ENCODE data around the gene EDEM2. TPM values are rescaled to one million over a fixed set of nuclear protein-coding genes. Genes with fewer than 3 reads are reported as not detected.
"Not testable (repeated sequence)": the region's sequence is repeated elsewhere in the genome, so short reads cannot be mapped to it uniquely, and the experiment has no call there.

The EDEM2 gene
- total RNA-seq, 4 donors from 2014 or later: 13.7 to 31.0 (median 25.0) TPM

DNA sequence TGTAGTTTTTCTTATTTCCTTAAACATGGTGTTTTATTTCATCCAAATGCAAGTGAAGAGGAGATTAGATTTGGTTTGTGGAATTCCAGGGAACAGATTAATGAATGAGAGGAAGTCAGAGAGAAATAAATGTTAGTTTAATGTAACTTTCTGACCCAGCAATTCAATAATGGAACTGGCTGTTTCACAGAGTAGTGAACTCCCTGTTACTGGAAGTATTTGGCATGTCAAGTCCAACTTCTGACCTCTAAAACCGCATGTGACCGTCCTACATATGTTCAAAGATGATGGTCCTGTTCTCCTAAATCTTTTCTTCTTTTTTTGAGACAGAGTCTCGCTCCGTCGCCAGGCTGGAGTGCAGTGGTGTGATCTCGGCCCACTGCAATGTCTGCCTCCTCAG, 43.4 kb upstream of the EDEM2 start:
- DNase-seq: no peak
- 90 to 92% methylated on average over 6 of the region's 6 CpGs for WGBS, 2 donors
- TF ChIP-seq POLR2A (IDR thresholded peaks at IDR 0.05) (no peak), CTCF (IDR thresholded peaks at IDR 0.05) (no peak)
- H3K4me3 ChIP-seq (replicated peaks in 1 of 3): no peak overlapping the region
- H3K36me3 ChIP-seq: no peaks in the 10 kb centered on the region
- peaks cover 7 to 26% of the 10 kb centered on the region in 2 donors for H3K4me1 ChIP-seq
- no peak overlapping the region for H3K27ac ChIP-seq
- intact Hi-C loops (cut with DNase I): no loop called here
- no peaks in the 10 kb centered on the region for H3K9me3 ChIP-seq
- no peaks in the 10 kb centered on the region for H3K27me3 ChIP-seq

DNA sequence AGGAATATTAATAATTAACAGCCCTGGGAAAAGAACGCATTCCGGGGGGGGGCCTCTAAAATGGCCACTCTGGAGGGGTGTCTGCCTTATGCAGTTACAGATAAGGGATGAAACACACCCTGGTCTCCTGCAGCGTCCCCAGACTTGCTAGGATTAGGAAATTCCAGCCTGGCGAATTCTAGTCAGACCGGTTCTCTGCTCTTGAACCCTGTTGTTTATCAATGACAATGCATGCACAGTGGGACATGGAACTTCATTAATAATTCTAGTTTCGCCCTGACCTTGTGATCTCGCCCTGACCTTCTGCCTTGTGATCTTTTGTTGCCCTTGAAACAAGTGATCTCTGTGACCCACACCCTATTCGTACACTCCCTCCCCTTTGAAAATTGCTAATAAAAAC, 42.1 kb upstream of the EDEM2 start:
- H3K4me3 ChIP-seq (replicated peaks in 1 of 3); H3K9me3 ChIP-seq; H3K27ac ChIP-seq; intact Hi-C loops (cut with DNase I); H3K36me3 ChIP-seq; H3K27me3 ChIP-seq; DNase-seq: not testable (repeated sequence)
- 82 to 86% methylated on average over 8 of the region's 8 CpGs for WGBS, 2 donors
- peaks cover 7 to 25% of the 10 kb centered on the region in 2 donors for H3K4me1 ChIP-seq

DNA sequence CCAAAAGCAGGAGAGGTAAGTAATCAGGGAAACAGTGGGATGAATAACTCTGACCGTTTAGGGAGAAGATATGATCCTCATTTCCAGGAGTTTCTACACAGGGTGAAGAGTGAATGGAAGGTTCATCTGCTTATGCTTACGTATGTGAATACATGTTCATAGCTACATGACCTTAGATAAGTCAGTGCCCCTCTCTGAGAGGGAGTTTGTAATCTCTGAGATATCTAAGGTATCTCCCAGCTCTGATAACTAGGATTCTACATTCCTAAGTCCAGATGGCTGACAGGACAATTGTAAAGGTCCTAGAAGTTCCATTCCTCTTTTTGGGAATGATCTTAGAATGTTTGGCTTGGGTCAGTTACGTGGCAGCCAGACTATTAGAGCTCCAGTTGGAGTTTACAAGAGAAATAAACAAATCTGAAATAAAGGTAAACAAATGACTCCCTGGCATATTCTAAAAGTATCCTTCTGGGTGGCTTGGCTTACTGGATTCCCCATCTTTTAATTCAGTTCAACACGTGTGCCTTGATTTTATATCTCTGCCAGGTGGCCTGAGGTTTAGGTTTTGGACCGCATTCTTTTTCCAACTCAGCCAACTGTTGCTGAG, 40.6 kb upstream of the EDEM2 start:
- H3K9me3 ChIP-seq: no peaks in the 10 kb centered on the region
- no peak for TF ChIP-seq POLR2A (IDR thresholded peaks at IDR 0.05)
- H3K27me3 ChIP-seq: no peaks in the 10 kb centered on the region
- intact Hi-C loops (cut with DNase I): no loop called here
- no peaks in the 10 kb centered on the region for H3K36me3 ChIP-seq
- WGBS, 2 donors: 76 to 81% methylated on average over 5 of the region's 5 CpGs
- peaks cover 5 to 11% of the 10 kb centered on the region in 2 donors for H3K4me1 ChIP-seq
- no peak overlapping the region for H3K4me3 ChIP-seq (replicated peaks in 1 of 3)
- no peak overlapping the region for H3K27ac ChIP-seq
- no peak for DNase-seq

GRCh38 chr20:35186691-35187289, 39.7 kb upstream of the EDEM2 start:
- H3K36me3 ChIP-seq; H3K4me3 ChIP-seq (replicated peaks in 1 of 3); H3K9me3 ChIP-seq; H3K4me1 ChIP-seq; intact Hi-C loops (cut with DNase I); H3K27ac ChIP-seq; DNase-seq; H3K27me3 ChIP-seq: not testable (repeated sequence)
- WGBS, 2 donors: 90 to 91% methylated on average over 10 of the region's 10 CpGs

DNA sequence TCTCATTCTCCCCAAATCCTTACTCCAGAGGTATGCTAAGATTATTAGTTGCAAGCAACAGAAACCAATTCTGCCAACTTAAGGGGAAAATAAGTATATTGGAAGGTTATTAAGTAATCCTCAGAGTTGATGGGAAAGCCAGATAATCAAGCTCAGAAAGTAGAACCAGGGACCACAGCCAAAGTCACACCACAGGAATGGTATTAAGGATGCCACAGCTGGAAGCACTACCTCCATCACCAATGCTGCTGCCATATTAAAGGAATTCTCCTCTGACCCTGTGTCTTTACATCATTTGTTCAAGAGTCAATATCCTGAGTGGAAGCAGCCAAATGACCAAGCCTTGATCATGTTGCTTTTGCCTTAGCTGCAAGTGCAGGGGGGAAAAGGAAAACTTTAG, 34.6 kb upstream of the EDEM2 start:
- no peak overlapping the region for H3K27ac ChIP-seq
- no peaks in the 10 kb centered on the region for H3K27me3 ChIP-seq
- H3K4me1 ChIP-seq: no peaks in the 10 kb centered on the region
- H3K36me3 ChIP-seq: no peaks in the 10 kb centered on the region
- TF ChIP-seq POLR2A (IDR thresholded peaks at IDR 0.05) (no peak), CTCF (IDR thresholded peaks at IDR 0.05) (no peak)
- intact Hi-C loops (cut with DNase I): no loop called here
- H3K4me3 ChIP-seq (replicated peaks in 1 of 3): no peak overlapping the region
- H3K9me3 ChIP-seq: no peaks in the 10 kb centered on the region
- no peak for DNase-seq

- TF ChIP-seq CTCF (IDR thresholded peaks at IDR 0.05) (no peak), POLR2A (IDR thresholded peaks at IDR 0.05) (no peak)
- WGBS, 2 donors: 93 to 96% methylated on average over 5 of the region's 5 CpGs
These were observed 33.1 kb upstream of the EDEM2 start for GRCh38 chr20:35180266-35180665.

More at GRCh38 chr20:35180266-35180665, 33.1 kb upstream of the EDEM2 start:
- no peaks in the 10 kb centered on the region for H3K9me3 ChIP-seq
- H3K4me3 ChIP-seq (replicated peaks in 1 of 3): no peak overlapping the region
- no peaks in the 10 kb centered on the region for H3K4me1 ChIP-seq
- intact Hi-C loops (cut with DNase I): no loop called here
- DNase-seq: no peak
- H3K27ac ChIP-seq: no peak overlapping the region
- no peaks in the 10 kb centered on the region for H3K36me3 ChIP-seq
- no peaks in the 10 kb centered on the region for H3K27me3 ChIP-seq
